GM12878 (cell line): Measurements from ENCODE around the gene MB21D2.

Experiments used
- BACH1 ChIP-seq: fragments of 450-650 bp; IDR thresholded peaks from 2 replicates; pipeline ENCODE4 v1.6.1; 2017; ENCODE audit warnings: mild to moderate bottlenecking, borderline replicate concordance
- EGR1 ChIP-seq, 2 experiments: IDR thresholded peaks; 1 replicate in 1 of 2; 2 replicates in 1 of 2; pipeline ENCODE4 v1.6.1; 2011 to 2012; ENCODE audit warnings: low read depth in 2 of 2, low read length in 2 of 2, borderline replicate concordance in 1 of 2, mild to moderate bottlenecking in 1 of 2, moderate library complexity in 1 of 2
- RFX5 ChIP-seq: IDR thresholded peaks from 2 replicates; pipeline ENCODE4 v1.6.1; 2011; ENCODE audit warnings: low read depth, low read length, improper control_type of control experiment

- TF ChIP-seq RFX5 (no peak), BACH1 (no peak), EGR1 (IDR thresholded peaks at IDR 0.05; ENCODE audit: borderline replicate concordance in 1 of 2, low read depth in 2 of 2, low read length in 2 of 2) (no peak)
These were observed 36.3 kb upstream of the MB21D2 start for GRCh38 chr3:192953926-192954325.
